Glomerular visceral epithelial cell (primary cell): ENCODE measurements around the gene ACVR1B.
A peak's percentile ranks its signal among the peaks of the same experiment; 100 is the strongest.
"Not testable (repeated sequence)": the region's sequence is repeated elsewhere in the genome, so short reads cannot be mapped to it uniquely, and the experiment has no call there.

Experiments
- DNase-seq: peaks from one replicate; pipeline ENCODE4 v3.0.0-alpha.2; 2016; ENCODE audit errors: extremely low spot score

Gene ACVR1B

DNA sequence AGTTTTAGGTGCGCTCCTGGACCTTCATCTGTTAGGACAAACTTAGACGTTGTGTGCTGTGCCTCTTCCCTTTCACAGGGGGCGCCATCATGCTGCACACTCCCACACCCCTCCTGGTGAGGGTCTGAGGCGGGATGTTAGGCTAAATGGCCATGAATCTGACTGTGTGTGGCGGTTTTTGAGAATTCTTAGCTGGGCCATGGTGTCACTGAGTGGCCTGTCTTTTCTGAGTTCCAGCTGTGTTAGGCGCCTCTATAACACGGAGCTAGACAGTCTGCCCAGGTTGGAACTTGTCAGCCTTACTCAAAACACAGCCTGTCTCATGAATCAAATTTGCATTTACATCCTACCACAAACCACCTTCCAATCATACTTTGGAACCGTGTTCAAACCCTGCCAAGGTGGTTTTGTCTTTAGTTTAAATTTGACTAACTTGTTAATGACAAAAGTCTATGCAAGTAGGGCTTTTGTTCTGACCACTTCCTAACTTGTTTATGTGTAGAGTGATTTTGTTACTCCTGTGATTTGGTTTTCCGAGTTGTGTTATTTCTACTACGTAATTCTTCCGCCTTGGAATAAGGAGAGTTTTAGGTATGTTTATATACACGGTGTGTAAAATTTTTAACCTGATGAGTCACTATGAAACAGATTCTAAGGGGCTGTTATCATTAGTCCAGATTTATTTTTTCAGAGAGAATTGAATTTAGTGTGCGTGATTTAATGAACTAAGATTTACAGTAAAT is 19.6 kb downstream of the ACVR1B start:
- DNase-seq = peak; percentile 50

DNA sequence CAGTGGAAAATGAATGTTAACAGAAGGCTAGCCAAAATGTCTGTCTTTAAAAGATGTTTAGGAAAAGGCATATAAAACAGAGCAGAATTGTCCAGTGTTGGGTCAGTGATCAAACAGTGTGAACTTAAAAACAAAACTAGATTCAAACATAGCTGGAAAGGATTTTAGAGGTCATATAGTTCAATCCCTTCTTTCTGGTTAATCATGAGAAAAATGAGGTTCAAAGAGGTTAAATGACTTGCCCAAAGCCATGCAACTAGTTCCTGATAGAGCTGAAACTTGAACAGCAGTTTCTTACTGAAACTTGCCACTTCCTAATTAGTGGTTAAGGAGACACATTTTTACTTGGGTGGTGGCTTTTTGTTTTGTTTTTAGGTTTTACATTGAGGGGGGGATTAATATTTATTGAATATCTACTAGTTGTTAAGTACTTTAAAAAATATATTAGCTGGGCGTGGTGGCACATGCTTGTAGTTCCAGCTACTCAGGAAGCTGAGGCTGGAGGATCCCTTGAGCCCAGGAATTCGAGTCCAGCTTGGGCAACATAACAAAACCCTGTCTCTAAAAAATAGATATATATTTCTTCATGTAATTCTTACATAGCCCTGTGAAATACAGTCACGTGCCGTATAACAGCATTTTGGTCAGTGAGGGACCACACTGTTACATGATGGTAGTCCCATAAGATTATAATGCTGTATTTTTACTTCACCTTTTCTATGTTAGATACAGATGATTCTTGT is 20.4 kb downstream of the ACVR1B start:
- no peak for DNase-seq

DNA sequence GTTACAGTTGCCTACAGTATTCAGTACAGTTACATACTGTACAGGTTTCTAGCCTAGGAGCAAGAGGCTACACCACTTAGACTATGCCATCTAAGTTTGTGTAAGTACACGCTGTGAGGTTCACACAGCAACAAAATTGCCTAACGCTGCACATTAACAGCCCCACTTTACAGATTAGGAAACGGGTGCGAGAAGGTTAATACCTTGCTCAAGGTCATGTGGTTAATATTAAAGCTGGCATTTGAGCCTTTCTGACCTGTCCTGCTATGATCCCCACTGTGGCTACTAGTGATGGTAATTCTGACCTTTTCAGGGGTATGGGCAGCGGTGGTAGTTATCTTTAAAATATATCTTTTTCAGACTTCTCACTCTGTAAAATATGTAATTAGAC is 20.9 kb downstream of the ACVR1B start:
- no peak for DNase-seq

DNA sequence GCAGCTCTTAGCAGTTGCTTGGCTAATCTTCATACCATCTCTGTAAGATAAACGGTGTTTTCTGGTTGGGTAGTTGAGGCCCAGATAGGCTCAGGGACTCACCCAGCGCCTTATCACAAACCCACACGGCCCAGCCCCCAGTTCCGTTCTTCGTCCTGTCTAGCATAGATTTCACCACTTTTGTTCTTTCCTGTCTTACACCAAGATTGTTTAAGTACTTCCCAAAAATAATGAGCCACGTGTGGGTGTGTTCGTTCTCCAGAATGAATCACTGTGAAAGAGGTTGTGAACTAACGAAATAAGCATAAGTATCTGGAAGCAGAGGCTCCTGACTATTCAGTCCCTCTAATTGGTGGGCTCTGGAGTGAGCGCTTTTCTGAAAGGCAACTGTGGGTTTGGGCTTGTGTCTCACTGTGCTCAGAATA is 21.4 kb downstream of the ACVR1B start:
- no peak for DNase-seq

DNA sequence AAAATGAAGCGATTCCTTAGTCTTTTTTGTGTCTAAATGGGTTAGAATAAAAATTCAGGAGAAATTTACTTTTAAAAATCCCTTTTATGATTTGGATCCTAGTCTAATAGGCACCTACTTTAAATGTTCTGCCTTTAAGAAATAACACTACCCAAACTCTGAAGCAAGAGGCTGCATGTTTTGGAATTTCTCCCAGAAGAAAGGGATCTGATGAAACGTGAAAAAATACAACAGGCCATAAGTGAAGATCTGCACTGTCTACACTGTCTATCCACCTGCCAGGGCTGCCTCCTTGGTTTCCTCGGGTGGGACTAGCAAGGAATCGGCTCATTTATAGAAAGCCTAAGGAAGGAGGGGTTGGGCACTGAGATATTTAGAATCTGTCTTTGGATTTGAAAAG is 22.1 kb downstream of the ACVR1B start:
- DNase-seq = no peak

DNA sequence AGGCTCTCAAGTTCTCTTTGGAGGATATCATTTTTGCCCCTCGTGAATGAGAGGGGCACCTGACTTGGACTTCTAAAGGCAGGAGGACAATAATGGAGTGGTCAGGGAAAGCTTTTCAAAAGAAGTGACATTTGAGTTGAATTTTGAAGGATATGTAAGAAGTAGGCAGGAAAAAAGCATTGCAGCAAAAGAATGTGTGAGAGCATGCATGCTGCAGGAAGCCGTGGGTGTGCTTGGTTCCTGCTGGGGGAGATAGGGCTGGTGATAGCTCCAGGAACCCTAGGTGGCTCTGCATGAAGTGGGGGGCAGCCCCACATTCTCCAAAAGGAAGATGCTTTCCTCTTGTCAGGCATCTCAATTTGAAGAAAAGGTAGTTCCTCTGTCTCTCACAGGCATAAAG is 23.1 kb downstream of the ACVR1B start:
- DNase-seq = no peak

DNA sequence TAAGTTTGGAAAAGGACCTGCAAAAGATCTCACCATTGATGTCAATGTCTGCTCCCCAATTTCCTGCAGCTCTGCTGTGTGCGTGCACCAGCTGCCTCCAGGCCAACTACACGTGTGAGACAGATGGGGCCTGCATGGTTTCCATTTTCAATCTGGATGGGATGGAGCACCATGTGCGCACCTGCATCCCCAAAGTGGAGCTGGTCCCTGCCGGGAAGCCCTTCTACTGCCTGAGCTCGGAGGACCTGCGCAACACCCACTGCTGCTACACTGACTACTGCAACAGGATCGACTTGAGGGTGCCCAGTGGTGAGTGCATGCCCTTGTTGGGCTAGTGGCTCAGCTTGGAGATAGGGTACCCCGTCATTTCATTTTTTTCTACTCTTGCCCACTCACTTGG is 23.7 kb downstream of the ACVR1B start:
- no peak for DNase-seq

DNA sequence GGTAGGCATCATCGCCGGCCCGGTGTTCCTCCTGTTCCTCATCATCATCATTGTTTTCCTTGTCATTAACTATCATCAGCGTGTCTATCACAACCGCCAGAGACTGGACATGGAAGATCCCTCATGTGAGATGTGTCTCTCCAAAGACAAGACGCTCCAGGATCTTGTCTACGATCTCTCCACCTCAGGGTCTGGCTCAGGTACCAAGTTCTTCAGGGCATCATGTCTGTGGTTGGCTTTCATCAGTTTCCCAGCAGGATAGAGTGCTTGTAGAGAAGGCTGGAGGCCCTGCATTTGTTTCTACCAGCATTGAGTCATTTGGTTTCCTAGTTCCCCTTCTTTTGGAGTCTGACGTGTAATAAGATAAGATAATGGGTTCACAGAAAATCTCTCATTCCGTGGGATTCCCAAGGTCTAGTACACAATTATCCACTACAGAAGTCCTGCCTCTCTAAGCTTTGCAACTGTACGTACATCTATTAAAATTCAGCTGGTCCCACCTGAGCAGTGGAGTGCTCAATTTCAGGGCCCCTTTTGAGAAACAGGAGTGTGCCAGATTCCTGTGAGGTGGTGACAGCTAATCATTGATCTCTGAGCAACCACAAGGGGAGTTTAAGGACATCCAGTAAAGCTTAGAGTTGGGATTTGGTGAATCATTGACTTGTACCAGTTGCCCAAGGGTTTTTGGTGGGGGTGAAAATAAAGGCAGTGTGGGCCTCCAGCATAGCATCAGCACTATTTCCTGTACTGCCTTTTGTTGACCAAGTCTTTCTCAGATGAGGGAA is 25.1 kb downstream of the ACVR1B start:
- DNase-seq = peak; percentile 91

DNA sequence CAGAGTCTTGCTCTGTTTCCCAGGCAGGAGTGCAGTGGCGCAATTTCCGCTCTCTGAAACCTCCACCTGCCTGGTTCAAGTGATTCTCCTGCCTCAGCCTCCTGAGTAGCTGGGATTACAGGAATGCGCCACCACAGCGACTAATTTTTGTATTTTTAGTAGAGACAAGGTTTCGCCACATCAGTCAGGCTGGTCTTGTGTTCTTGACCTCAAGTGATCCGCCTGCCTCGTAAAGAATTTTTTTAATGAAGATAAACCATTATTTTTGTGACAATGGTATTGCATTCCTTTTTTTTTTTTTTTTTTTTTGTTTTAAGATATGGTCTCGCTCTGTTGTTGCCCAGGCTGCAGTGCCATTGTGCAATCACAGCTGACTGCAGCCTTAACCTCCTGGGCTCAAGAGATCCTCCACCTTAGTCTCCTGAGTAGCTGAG is 25.8 kb downstream of the ACVR1B start:
- DNase-seq = peak; percentile 53

DNA sequence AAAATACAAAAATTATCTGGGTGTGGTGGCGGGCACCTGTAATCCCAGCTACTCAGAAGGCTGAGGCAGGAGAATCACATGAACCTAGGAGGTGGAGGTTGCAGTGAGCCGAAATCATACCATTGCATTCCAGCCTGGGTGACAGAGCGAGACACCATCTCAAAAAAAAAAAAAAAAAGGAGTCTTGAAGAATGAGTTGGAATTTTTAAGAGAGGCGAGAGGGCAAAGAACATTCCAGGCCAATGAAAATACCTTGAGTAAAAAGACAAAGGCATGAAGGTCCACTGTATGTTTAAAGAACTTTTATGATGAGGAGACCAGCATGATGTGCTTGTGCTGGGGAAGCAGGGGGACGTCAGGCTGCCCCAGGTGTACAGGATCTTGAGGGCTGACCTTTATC is 27.8 kb downstream of the ACVR1B start:
- not testable (repeated sequence) for DNase-seq

DNA sequence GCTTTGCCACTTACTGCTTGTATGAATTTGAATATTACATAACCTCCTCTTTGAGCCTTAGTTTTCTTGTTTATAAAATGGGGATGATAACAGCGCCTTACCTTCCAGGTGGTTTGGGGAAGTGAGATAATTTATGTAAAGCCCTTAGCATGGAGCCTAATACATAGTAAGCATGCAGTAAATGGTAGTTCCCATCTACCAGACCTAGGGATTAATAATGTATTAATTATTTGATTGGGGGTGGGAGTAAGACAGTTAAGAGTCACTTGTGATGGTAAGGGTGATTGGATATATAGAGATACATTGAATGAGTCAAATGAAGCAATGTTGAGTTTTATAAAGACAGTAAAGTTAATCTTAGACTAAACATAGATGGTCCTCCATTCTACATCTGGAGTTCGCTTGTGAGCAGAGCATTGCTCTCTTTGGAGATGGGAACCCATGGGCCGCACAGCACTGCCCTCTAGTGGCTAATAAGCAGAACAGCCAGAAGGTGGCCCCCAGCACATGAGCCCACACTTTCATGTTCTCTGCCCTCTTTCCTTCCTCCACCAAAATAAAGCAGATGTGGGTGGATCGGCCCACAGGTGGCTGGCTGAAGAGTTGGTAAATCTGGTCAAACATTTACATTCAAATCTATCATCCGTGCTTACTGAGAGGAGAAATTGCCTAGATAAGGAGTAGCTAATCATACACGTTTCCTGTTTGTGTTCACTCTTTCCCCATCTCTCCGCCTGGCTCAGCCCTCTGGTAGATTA is 28.7 kb downstream of the ACVR1B start:
- peak; percentile 72 for DNase-seq

DNA sequence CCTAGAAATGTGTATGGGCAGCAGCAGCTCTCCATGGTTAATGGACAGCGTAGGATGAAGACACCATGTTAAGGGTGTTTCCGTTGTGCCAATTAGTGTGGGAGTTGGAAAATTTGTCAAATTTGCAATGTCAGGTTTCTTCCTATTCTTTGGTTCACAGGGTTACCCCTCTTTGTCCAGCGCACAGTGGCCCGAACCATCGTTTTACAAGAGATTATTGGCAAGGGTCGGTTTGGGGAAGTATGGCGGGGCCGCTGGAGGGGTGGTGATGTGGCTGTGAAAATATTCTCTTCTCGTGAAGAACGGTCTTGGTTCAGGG is 29.3 kb downstream of the ACVR1B start:
- no peak for DNase-seq

DNA sequence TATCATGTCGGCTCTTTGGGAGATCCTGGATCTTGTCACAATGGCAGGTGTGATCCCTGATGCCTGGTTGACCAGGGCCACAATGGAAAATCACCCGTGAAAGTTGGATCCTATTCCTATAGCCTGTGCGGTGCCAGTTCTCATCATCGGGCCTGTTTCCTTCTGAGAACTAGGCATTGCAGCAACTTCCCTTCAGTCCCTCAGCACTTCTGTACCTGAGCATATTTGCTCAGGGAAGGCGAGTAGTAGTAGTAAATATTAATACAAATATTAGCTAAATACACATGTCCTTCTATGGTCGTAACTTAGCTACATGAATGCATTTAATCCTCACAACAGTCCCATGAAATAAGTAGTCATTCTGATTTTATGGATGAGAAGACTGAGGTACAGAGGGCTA is 33.2 kb downstream of the ACVR1B start:
- DNase-seq = no peak

DNA sequence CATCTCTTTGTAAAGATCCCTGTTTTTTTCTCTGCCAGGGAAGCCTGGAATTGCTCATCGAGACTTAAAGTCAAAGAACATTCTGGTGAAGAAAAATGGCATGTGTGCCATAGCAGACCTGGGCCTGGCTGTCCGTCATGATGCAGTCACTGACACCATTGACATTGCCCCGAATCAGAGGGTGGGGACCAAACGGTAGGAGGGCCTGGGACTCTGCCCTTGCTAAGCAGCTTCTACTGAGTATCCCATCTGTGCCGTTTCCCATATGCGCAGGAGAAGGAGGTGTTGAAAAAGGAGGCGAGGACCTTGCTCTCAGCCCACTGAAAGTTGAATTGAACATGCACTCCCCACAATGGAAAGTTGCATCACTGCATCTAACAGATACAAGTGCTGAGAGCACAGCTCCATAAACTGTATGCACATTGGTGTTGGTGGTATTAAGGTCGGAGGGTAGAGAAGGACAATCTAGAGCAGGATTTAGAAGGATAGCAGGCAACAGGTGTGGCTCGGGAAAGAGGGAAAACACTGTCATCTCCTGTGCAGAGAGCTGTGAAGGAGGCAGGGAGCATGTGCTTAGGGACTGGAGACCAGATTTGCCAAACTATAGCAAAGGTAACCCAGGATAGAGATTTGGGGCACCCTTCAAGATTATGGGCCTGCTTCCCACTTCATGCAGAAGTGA is 33.8 kb downstream of the ACVR1B start:
- DNase-seq = no peak

DNA sequence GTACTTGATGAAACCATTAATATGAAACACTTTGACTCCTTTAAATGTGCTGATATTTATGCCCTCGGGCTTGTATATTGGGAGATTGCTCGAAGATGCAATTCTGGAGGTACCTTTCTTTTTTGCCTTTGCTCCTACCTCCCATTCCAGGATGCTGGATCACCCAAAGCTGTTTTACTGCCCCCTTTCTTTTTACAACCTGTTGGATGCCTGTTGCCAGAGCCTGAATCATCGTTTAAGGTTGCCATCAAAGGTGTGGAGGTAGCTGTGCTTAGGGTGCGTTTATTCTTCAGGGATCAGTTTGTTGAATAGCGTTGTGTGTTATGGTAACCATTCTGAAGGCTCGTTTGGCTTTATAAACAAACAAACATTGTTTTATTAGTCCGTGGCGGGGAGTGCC is 35.3 kb downstream of the ACVR1B start:
- no peak for DNase-seq

DNA sequence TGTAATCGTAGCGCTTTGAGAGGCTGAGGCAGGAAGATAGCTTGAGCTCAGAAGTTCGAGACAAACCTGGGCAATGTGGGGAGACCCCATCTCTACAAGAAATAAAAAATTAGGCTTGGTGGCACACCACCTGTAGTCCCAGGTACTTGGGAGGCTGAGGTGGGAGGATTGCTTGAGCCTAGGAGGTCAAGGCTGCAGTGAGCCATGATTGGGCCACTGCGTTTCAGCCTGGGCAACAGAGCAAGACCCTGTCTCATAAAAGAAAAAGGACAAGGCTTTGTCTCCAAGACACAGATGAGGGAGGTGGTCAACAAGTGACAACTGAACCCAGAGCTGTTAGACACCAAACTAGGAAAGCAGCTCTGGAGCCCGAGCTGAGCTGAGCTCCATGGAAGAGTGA is 40.7 kb downstream of the ACVR1B start:
- no peak for DNase-seq

DNA sequence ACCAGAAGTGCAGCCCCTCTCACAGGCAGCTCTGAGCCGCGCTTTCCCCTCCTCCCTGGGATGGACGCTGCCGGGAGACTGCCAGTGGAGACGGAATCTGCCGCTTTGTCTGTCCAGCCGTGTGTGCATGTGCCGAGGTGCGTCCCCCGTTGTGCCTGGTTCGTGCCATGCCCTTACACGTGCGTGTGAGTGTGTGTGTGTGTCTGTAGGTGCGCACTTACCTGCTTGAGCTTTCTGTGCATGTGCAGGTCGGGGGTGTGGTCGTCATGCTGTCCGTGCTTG is 43.0 kb downstream of the ACVR1B start:
- DNase-seq = no peak

DNA sequence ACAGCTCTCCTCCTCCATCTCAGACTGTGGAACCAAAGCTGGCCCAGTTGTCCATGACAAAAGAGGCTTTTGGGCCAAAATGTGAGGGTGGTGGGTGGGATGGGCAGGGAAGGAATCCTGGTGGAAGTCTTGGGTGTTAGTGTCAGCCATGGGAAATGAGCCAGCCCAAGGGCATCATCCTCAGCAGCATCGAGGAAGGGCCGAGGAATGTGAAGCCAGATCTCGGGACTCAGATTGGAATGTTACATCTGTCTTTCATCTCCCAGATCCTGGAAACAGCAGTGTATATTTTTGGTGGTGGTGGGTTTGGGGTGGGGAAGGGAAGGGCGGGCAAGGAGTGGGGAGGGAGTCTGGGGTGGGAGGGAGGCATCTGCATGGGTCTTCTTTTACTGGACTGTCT is 43.5 kb downstream of the ACVR1B start:
- no peak for DNase-seq

DNA sequence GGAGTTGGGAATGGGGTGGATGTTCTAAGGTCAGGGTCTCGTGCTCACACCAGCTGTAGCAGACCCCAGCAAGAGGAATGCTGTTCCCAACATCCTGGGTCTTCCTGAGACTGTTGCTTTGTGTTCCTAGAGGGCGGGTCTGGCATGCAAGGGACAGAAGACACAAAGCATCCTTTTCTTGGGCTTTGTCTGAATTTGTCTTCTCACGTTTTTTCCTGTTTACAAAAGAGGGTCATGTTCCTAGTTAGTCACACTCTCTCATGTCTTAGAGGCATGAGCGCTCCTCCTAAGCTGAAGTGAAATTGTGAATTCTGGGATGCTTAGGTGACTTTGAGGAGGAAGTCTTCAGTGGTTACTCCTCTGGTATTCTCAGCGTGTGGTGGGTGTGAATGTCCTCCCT is 45.6 kb downstream of the ACVR1B start:
- no peak for DNase-seq

DNA sequence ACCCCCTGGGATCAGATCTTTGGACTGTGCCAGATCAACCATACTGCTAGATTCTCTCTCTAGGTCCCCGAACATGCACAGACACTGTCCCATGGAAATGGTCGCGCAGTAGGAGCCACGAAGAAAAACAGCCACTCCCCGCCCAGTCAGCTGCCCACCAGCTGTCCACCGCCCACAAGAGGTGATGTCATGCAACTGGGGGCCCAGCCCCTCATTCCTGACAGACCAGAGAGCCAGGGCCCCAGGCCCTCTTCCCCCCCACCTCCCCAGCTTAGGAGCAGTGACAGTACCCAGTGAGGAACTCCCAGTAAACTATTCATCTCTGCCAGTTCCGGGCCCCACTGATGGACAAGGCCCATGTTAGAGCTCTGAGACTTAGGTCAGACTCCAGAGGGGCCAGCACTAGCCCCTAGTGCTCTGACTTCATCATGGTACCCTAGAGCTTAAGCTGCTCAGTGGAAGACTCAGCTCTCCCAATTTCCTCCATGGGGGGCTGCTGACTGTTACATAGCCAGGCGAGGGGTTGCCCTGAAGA is 51.6 kb downstream of the ACVR1B start:
- no peak for DNase-seq

DNA sequence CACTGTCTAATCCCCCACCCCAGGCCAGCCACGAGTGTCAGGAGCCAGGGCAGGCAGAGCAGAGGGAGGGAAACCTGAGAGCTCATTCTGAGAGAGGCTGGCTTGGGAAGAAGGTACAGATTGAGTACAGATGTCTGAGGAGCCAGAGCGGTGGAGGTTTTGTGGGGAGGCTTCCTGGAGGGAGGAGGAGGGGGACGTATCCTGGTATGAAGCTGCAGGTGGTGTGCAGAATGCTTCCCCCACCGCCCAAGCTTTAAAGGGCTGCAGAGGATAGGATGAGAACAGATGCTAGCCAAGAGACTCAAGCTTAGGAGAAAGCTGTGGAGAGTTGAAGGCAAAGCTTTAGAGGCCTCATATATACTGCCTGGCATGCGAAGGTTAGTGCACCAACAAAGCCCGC is 52.1 kb downstream of the ACVR1B start:
- no peak for DNase-seq
